COR-L47 (cell line): ENCODE measurements around the gene RPS24.
"Not testable (repeated sequence)": the region's sequence is repeated elsewhere in the genome, so short reads cannot be mapped to it uniquely, and the experiment has no call there.

Source experiments
- DNase-seq: peaks from one replicate; lab custom pipeline; 2025; lab: John Stamatoyannopoulos, UW

RPS24 gene

DNA sequence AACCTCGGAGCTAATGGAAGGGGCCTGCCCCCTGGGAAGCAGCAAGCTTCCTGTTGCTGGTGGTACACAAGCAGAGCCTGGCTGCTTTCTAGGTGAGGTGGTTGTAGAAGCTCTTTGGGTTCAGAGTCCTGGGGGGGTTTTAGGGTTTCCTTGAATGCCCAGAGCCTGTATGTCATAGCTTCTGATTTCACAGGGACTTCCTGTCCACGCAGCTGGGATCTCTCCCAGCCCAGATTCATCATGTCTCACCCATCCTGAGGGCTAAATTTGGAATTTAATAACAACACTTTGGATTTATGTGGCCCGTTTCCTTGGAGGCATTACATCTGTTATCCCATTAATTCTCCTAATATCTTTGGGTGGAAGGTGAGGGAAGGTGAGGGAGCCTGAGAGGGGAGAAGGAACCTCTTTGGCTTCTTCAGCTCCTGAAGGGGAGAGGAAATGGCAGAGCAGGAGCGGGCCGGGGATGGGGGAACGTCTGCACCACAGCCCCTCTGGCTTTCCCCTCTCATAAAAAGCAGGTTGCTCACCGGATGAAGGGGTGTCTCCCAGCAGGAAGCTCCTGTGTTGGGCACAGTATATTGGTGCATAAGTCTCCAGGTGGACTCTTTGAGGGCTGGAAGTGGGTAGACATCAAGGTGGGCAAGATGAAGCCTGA, 19.7 kb downstream of the RPS24 start:
- no peak for DNase-seq

DNA sequence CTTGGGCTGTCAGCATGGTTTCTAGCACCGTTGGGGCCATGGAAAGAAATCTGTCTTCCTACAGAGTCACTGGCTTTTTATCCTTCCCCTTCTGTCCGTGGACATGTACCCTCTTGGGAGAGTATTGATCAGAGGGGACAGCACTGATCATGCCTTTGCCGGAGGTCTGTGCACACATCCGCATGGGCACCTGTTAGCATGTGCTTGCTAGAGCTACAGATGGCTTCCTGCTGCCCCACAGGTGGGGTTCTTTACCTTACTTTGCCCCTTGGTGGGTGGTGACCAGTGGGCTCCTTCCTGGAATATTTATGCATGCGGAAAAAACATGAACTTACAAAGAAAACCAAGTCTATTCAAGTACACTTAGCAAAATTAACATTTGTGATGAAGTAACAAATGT, 24.9 kb downstream of the RPS24 start:
- DNase-seq = no peak

DNA sequence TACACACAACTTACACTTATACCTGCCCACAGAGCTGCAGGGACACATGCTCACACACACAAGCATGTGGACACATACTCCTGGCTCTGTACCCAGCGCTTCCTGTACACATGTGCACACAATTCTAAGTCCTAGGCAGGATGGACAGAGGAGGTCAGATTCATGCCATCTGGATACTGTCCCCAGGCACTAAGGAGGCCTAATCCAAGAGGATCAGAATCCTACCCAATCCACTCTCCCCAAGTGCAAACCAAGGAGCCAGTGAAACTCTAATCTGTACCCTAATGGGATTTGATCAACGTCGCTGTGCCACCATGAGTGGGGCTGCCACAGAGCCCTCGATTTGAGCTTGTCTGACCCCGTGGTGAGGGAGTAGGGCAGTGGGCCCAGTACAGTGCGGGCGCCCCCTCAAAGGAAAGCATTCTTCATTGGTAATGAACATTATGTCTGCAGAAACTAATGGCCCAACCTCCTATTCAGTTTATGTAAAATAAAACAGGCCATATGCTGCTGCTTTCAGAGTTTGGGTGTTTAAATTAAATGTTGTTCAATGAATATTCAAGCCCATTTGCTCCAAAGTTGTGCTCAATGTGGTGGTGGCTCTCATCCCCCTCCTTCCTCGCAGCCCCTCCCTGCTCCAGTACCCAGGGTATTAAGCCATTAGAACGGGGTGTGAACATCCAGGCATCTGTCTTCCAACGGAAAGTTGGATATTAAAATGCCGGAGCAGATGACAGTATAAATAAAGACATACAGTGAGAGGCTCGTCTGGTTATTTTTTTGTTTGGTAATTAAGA, 26.4 kb downstream of the RPS24 start:
- no peak for DNase-seq

DNA sequence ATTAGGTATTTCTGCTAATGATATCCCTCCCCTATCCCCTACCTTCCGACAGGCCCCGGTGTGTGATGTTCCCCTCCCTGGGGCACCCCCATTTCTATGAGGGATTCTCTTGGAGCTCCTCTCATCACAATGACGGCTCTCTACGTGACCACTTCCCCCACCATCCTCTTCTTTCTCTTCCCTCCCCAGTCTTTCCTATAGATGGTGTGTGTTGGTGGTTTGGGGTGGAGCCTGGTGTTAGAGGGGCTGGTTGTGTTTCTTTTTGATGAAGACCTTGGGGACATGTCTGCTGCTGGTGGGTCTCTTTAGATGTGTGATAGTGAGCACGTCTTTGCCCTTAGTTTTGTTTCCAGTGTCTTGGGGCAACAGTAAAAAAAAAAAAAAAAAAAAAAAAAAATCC, 28.6 kb downstream of the RPS24 start:
- no peak for DNase-seq

DNA sequence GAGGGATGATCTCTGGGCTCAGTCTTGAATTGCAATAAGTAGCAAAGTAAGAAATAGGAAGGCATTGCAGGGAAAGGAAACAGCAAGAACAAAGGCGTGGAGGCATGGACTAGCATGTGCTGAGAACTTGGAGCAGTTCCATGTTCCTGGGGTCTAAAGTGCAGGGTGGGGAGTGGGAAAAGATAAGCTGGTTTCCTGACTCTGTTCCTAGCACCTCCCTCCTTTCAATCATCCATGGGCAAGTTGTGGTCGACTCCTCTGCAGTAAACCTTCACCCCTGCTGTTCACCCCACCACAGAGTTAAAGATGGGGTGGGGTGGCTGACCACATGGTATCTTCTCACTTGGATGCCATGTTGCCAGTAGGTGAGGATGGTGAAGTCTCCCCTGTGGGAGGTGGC, 29.6 kb downstream of the RPS24 start:
- DNase-seq = no peak

DNA sequence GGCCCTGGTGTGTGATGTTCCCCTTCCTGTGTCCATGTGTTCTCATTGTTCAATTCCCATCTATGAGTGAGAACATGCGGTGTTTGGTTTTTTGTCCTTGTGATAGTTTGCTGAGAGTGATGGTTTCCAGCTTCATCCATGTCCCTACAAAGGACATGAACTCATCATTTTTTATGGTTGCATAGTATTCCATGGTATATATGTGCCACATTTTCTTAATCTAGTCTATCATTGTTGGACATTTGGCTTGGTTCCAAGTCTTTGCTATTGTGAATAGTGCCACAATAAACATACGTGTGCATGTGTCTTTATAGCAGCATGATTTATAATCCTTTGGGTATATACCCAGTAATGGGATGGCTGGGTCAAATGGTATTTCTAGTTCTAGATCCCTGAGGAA, 31.3 kb downstream of the RPS24 start:
- not testable (repeated sequence) for DNase-seq

DNA sequence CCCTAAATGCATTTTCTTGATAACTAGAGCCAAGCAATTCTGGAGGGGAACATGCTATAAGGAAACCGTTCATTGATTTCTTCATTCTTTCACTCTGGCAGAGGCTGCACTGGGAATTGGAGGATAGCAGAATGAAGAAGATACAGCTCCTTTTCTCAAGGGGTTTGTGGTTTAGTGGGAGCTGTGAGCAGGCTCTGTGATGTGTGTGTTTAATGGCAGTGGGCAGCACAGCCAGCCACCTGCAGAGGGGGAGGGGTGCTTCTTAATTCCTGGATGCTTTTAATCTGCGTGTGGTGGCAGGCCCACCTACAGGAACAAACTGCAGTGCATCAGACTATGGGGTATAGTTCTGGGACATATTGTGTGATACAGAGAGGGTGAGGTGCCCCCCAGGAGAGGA, 31.9 kb downstream of the RPS24 start:
- DNase-seq = no peak

DNA sequence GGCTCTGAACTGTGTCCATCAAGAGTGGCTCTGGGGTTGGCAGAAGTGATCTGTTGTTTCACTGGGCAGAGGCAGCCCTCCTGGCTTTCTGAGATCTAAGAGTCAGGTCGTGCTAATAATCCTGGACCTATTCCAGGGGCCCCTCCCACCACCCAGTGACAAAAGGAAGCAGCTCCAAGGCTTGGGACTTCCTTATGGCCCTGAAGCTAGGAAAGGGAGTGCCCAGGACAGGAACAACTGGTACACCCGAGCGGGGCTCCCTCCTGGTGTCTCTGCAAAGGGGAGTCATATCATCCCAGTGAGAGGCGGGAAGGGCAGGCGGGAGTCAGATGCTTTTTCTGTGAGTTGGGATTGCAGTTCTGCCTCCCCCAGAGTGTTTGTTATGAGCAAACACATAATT, 32.3 kb downstream of the RPS24 start:
- DNase-seq = peak; percentile 23

DNA sequence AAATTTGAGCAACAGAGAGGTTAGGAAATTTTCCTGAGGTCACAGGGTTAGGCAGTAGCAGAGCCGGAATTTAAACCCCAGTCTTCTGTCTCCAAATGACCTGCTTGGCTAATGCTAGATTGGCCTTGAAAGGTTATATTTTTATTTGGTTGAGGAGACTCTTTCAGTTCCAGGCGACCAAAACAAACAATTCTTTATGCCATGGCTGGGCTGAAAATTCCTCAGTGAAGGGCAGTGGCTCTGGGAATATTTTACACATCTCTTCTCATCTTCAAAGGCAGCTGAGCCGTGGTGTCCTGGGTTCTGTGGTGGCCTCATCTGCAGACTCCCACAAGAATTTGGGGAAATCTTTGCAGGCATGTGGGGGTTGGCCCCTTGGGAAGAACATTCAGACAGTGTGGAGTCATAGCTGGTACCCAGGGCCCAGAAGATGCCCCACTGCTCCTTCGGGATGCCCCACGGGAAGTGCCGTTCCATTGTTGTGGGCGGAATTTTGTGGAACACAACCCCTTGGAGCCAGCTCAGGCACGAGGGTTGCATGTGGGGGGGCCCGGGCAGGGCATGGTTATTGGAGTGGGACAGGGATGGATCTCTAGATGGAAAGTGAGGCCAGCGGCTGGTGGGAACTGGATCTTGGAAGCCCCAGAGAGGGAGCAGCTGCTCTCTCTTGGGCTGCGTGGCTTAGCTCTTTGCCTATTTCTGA, 33.2 kb downstream of the RPS24 start:
- DNase-seq = no peak

DNA sequence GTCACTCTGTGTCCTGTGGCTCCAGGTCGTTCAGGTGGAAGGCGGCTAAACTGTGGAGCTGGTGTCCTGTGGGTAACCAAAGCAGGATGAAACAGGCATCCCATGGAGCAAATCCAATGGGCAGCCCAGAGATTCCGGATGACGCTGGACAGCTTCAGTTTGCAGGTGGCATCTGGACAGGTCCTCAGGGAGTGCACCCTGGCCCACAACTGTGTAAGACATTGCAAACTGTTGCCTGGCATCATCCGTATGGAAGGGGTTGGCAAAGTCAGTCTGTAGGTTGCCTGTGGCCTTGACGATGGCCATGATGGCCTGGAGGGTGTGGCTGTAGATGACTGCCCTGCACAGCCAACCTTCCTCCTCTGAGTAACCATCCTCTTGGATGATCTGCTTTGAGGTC, 35.5 kb downstream of the RPS24 start:
- no peak for DNase-seq

DNA sequence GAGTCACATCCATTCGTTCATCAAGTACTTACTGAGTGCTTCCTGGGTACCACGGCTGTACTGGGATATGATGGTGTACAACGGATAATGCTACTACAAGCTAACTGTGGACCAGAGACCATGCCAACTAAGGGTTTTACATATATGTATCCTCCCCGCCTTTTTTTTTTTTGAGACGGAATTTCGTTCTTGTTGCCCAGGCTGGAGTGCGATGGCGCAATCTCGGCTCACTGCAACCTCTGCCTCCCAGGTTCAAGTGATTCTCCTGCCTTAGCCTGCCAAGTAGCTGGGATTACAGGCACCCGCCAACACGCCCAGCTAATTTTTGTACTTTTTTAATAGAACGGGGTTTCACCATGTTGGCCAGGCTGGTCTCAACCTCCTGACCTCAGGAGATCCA, 36.4 kb downstream of the RPS24 start:
- not testable (repeated sequence) for DNase-seq

DNA sequence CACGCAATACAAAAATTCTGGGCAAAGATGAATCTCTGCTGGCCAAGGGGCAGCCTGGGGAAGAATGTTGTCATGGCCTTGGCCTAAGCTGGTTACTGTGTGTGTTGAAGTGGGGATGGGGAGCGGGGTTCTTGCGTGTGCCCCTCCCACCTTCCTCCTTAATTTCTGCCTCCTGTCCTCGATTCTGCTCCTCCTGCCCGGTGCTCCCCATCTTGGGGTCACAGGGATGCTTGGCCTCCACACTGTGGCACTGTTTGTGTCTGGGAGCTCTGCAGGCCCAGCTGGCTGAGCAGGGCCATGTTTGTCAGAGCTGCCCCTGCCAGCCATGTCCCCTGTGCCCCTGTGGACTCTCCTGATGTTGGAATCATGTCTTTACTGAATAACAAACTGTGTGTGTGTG, 37.1 kb downstream of the RPS24 start:
- DNase-seq = no peak

DNA sequence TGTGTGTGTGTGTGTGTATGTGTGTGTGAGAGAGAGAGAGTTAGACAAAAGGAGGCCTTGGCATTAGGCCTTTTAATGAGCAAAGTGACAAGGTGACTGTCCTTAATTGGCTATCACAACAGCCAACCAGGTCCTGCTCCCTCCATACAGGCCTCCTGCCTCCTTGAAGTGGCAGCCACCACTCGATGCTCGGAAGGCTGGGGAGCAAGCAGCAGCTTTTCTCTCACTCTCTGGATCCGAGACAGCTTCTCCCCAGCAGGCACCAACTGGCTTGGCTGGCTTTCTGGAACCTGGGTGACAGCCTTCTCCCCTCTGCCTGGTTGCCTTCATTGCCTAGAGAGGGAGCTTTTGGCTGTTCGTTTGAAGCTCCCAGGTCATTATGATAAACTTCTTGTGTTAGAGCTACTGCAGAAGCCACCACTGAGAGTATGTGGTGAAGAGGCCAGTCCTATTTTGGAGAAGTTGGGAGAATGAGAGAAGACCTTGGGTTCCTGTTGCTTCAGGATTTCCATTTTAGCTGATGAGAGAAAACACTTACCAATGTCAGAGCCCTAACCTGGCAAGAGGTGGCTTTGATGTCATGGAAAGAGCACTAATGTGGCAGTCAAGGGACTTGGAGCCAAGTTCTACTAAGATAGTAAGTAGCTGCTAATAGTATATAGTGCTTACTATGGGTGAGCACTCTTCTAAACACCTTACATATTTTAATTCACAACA, 37.6 kb downstream of the RPS24 start:
- no peak for DNase-seq

DNA sequence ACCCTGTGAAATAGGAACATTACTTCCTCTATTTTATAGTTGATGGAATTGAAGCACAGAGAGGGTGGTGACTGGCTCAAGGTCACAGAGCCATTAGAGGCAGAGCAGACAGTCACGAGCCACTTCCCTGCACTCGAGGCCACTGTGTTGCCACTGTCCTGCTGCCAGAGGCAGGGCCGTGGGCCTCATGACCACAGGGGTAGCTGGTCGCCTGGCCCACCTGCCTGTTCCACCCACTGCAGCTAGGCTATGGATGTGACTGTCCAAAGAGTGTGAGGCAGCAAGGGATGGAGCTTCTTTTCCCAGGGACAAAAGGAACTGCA, 38.2 kb downstream of the RPS24 start:
- DNase-seq = no peak

DNA sequence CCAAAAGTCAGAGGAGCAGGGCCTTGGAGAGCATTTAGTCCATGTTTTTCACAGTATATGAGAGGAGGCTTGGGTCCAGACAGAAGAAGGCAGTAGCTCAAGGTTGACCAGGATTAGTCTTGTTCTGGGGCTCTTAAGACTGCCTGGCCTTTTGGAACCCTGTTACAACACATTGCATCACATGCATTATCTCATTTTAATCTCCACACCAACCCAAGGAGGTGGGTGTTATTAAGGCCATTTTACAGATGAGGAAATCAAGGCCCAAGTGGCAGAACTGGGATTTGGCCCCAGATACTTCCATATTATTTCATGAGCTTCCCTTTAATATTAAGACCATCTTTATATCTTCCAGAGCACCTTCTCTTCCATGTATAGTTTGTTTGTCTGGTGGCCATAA, 38.8 kb downstream of the RPS24 start:
- no peak for DNase-seq

DNA sequence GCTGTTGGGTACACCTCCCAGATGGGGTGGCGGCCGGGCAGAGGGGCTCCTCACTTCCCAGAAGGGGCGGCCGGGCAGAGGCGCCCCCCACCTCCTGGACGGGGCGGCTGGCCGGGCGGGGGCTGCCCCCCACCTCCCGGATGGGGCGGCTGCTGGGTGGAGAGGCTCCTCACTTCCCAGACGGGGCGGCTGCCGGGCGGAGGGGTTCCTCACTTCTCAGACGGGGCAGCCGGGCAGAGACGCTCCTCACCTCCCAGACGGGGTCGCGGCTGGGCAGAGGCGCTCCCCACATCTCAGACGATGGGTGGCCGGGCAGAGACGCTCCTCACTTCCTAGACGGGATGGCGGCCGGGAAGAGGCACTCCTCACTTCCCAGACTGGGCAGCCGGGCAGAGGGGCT, 42.1 kb downstream of the RPS24 start:
- DNase-seq = not testable (repeated sequence)

DNA sequence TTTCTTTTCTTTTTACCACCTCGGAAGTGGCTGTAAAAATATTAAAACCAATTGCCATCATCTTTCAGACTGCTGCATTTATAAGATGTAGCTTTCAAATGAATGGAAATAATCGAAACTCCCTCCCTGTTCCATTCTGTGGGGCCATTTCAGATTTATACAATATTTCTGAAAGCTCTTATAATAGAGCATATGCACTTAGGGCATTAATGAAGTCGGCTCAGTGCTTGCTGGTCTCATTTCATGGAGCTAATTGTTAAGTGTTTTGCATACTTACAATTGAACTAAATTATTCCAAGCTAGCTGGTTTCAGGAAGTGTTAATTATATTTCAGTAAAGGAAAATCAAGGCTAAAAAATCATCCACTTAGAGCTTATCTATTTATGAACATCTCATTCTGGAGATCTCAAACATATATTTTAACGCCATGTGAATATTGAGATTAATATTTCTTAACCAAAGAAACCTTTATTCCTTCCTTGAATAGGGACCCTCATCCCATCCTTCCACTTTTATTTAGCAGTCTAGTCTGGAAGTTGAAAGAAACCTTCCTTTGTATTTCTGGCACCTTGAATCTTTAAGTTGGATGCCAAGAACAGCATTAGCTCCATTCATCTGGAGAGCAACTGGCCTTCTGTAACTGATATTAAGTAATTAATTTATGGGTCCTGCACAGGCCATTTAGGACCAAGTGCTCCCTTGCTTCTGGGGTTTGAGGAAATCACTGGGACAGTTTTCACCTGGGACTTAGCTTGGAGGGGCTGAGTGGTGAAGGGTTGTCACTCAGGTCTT, 45.1 kb downstream of the RPS24 start:
- no peak for DNase-seq

DNA sequence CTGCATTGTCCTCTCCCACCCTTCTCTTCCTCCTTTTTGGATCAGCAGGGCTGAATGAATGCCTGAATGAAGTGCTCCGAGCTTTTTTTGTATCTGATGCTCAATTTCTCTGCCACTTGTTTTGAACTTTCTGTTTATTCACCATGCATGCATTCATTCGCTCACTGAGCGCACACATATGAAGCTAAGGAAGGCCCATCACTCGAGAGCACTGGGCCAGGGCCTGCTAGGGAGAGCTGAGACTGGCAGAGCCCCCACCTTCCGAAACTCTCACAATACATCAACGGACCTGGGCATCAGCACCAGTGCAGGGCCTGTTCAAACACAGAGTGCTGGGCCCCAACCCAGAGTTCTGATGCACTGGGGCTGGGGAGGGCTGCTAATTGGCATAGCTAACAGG, 45.7 kb downstream of the RPS24 start:
- DNase-seq = no peak

DNA sequence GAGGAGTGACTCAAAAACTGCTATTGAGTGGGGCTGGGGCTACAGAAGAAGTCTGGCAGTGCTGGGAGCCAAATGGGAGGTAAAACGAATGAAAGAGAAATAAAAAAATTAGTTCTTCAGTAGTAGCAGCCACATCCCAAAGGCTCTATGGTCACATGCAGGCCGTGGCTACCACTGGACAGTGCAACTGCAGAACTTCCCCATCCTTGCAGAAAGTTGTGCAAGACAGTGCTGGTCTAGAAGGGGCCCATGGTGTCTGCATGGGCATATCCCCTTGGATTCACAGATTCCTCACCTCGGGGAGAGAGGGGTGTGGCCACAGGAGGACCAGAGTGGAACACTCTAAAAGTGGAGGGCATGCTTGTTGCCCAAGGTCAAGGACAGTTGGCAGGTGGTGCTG, 47.6 kb downstream of the RPS24 start:
- no peak for DNase-seq

DNA sequence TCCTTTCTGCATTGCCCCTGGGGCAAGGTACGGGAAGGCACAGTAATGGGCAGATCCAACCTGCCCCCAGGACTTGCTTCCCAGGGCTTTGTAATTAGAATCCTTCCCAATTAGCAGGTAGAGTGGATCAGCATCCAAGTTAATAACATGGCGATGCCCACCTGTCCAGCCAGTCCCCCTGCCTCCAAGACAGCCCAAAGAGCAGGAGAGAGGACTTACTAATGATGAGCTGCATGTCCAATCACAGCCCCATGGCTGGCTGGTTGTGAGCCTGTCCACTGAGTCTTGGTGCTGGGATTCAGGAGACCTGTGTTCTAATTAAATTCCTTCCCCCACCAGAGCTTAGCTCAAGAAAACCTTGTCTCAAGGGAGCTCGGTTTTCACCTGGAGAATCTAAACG, 49.0 kb downstream of the RPS24 start:
- no peak for DNase-seq
